Stimulated activated CD8-positive, alpha-beta memory T cell treated with anti-CD3 and anti-CD28 coated beads, Interleukin-15, amount 100 ng/mL, for 4 hours (primary cell): ENCODE data around the gene NCKIPSD.
A peak's percentile ranks its signal among the peaks of the same experiment; 100 is the strongest.

Experiments
- DNase-seq, 2 donors: peaks; one replicate each; pipeline ENCODE4 v3.0.0-alpha.2; 2020; ENCODE audit warnings: low read depth in 2 of 2

NCKIPSD gene

DNA sequence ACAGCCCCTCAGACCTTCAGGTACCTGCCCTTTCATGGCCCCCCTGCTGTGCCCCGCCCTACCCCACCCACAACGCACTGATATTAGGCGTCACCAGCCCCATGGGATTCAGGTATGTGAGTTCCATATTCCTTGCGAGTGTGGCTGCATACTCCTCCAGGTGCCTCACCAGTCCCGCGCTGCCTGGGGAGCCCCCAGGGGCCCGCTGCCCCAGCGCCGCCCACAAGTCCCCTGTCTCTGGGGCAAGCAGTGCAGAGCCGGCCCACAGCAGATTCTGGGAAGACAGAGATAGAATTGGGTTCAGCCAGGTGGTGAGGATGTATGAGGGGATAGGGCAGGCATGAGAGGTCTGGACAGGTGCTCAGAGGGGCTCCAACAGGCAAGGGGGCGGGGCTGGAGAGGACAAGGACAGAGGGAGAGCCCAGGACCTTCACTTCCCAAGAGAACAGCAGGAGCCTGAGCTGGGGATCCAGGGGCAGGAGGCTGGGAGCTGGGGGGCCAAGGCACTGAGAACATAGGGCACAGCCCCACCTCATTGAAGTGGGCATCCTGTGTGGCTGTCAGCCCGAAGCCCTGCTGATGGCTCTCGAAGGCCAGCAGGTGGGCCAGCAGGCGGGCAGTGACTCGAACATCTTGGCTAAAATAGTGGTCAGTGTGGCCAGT lies 37.4 kb downstream of the NCKIPSD start:
- DNase-seq: no peak

DNA sequence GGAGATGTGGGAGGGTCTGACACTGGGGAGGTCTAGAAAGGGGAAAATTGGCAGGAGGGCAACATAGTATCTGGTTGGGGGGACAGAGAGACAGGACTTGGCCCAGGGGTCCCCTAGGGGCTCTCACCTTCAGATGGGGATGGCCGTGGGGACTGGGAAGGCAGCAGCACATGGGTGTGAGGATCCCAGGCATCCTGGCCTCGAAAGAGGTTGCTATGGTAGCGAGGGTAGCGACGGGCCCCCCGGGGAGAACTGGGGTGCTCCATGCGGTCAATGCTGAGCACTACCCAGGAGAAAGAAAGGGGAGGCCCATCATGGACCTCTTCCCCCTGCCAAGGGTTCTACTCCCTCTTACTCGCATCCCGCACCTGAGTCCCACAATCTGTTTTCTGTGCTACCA lies 38.0 kb downstream of the NCKIPSD start:
- no peak for DNase-seq

DNA sequence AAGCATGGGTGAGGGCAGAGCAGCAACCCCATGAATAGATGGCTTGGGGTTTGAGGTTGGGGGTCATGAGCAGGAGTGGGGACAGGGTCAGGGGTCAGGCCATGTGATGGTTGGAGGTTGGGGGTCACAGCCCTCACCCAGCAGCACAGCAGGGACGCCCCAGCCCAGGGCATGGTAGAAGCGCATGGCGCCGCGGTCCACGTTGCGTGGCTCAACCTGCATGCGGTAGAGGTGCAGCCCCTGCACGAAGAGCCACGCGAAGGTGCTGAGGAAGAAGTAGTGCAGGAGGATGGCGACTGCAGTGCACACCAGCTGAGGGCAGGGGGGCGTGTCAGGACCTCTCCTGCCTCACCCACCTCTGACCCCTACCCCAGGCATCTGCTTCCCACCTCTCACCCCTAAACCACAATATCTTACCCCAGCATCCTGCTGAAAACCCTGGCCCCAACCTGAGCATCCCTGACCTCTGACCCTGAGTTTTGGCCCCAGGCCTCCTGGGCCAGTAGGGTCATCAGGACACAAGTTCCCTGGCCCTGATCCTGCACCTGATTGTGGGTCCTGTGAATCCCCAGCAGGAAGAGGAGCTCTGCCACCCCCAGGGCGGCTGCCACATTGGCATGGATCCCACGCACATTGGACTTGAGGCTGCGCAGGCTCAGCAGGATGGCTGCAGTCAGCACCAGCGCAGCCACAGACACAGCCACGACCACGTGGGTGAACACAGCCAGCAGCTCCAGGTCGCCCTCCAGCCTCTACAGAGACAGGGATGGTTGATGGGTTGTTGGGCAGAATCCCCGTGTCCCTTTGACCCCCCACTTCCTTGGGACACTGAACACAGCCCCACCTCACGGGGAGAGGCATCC lies 40.6 kb downstream of the NCKIPSD start:
- no peak for DNase-seq

DNA sequence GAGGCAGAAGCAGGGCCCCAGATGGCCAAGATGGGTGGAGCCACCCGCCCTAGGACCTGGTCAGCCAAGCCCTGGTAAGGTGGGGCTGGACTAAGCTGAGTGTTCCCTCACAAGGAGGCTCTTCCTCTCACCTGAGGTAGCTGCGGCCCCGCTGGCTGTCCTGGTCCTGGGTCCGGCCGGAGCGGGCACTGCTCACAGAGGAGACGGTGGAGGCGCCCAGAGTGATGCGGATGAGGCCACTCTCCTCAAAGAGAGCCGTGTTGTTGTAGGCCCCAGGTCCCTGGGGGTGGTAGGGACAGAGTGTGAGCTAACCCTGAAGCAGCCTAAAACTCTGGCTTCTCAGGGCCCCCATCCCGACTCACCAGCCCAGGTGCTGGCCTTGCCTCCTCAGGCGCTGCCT lies 43.1 kb downstream of the NCKIPSD start:
- no peak for DNase-seq

DNA sequence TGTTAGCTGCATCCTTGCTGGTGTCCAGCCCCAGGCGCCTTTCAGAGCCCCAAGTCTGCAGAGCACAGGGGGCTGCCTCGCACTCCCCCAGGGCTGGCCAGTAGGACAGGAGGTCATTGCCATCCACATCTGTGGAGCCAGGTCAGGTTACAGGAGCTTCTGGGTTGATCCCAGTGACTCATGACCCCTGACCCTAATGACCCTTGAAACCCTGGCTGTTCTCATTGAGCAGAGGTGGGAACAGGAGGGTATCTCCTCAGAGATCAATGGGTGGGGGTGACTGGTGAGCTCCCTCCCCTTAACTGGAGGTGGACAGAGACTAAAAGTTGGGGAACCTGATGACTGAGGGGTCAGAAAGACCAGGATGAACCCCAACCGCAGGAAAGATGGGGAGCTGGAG lies 44.3 kb downstream of the NCKIPSD start:
- no peak for DNase-seq

DNA sequence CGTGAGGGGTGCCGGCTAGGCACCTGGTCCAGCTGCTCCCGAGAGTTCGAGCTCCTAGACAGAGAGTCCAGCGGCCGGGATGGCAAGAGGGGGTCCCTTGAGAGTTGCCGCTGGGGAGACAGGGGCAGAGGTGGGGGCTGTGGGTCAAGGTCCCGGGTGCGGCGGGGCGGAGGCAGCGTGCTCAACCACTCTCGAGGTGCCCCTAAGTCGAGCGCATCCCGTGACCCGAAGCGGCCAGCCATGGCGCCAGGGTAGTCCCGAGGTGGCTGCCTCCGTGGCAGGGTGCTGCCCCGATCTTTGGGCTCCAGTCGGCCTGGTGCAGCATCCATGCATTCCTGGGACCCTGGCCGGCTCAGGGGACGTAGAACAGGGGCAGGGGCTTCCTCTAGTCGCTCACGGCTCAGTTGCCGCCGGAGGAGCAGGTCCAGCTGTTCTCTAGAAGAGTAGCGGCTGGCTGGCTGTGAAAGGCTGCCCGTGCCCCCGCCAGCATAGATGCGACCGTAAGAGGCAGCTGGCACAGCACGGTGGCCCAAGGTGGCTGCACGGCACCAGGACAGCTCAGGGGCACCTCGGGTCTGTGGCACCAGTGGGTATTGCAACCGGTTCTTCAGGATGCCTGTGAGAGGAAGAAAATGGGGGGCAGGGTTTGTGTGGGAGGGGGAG lies 45.6 kb downstream of the NCKIPSD start:
- DNase-seq: no peak

DNA sequence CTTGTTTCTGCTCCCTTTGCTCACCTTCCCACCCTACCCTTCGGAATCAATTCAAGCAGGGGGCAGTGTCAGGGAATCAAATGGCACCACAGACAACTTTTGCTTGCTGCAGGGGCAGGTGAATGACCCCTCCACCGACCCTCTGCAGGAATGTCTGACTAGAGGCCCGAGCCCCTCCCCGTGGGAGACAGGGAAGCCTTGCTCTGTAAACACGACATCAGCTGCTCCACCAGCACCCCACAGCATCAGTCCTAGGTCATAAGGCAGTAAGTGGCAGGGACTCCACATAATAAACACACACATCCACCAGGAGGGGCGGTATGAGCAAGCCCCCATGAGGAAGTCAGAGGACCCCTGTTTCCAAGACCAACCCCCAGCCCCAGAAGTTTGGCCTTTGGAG lies 48.4 kb downstream of the NCKIPSD start:
- DNase-seq: no peak

DNA sequence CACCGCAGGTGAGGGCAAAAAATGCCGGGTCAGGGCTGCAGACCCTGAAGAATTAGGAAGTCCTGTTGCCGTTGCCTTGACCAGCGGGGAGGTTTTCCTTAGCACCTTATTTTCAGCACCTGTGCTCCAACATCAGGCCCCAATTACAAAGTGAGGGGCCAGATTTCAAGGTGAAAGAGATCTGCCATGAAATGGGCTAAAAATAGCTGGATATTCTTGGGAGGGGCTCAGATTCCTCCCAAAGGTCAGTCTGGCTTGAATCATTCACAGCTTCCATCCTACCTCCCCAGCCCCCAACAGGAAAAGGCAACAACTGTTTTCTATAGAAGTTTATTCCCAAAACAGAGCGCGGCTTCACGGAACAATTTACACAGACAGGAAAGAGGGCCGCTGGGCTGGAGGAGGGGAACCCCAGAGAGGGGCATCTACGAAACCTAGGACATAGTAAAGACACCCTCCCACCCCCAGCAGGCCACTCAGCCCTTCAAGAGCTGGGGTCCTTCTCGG lies 49.5 kb downstream of the NCKIPSD start:
- no peak for DNase-seq

DNA sequence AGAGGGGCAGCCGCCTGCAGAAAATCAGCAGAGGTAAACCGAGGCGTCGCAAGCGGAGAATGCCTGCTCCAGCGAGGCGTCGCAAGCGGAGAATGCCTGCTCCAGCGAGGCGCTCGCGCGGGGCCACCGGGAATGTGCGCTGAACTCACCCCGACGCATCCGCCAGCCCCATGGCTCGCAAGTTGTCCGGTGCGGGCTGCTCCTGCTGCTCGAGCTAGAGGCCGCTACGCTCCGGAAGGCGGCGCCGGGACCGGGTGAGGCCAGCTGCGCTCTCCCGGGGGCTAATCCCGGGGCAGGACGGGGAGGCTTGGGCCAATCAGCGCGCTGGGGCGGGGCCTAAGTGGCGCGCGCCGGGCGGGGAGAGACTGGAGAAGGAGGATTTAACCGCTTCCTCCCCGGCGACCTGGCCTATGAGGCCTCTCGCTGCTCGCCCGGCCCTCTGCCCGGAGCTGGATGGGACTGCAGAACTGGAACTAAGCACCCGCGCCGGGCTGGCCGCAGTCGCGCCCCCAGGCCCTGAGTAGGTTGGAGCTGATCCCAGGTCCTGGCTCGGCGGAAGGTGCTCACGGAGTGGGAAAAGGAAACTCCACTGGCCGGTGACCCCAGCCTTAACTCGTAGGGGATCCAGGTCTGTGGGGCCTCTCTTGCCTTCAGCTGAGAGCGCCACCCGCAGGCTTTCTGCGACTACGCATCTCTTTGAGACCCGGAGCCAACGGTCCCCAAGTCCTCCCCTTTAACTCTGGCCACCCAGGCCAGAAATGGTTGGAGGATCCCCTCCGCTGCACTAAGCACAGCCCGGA lies 50.3 kb downstream of the NCKIPSD start, which contains the start of gene SLC26A6:
TSS of gene SLC26A6 (minus strand) at position 240 of the 800 bp plus-strand sequence. CDS start at position 172, 68 bp downstream.
- peak; percentile 83 to 84 for DNase-seq

DNA sequence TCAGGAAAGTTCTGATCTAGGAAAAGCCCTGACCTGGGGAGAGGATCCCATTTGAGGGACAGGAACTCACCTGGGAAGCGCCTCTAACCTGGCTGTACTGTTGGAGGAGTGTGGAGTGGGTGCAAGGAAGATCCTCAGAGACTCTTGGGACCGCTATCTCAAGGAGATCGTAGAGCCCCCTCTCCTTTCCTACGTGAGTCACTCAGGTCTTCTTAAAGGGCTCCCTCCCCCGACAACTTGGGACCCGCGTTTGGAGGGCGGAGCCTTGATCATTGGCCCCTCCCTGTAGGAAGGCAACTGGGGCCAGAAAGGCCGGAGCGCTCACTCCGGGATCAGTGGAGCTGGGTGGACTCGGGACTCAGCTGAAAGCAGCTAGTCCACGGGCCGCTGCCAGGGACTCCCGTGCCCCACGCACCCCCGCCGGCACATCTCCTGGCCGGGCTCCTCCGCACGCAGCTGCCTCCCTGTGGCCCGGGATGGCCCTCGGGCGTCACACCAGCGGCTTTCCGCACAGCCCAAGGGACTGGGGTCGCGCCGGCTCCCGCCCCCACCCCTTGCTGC lies 51.0 kb downstream of the NCKIPSD start:
- DNase-seq: peak; percentile 24 to 51

DNA sequence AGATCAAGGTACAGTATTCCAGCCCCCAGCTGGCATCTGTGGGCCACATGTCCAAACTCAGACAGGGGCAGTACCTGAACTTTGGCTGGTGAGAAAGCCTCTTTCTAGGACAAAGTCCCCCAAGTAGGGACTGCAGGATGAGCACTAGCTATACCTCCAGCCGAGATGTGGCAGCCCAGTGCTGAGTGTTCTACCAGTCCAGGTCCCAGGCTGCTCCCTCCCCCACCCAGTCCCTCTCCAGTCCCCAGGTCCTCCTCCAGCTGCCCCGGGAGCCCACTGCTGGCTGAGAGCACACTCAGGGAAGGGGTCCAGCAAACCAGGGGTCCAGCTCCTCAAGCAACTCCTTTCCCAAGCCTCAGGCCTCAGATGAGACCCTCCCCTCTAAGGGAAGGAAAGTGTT lies 52.0 kb downstream of the NCKIPSD start:
- no peak for DNase-seq

DNA sequence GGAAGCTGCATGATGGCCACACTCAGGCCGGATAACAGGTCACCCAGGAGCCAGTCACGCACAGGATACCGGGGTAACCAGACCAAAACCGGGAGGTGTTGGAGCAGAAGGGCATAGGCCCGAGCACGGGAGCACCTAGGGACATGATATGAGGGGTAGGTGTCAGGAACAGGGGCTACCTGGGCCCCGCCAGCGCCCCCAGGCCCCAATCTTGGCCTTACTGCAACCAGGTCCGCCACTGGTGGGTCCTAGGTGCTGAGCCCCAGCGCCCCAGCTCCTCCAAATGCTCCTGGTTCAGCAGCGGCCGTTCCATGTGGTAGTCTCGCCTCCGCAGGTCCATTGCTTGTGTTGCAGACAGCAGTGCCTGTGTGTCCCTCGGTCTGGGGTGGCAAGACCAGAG lies 52.5 kb downstream of the NCKIPSD start:
- DNase-seq: no peak

DNA sequence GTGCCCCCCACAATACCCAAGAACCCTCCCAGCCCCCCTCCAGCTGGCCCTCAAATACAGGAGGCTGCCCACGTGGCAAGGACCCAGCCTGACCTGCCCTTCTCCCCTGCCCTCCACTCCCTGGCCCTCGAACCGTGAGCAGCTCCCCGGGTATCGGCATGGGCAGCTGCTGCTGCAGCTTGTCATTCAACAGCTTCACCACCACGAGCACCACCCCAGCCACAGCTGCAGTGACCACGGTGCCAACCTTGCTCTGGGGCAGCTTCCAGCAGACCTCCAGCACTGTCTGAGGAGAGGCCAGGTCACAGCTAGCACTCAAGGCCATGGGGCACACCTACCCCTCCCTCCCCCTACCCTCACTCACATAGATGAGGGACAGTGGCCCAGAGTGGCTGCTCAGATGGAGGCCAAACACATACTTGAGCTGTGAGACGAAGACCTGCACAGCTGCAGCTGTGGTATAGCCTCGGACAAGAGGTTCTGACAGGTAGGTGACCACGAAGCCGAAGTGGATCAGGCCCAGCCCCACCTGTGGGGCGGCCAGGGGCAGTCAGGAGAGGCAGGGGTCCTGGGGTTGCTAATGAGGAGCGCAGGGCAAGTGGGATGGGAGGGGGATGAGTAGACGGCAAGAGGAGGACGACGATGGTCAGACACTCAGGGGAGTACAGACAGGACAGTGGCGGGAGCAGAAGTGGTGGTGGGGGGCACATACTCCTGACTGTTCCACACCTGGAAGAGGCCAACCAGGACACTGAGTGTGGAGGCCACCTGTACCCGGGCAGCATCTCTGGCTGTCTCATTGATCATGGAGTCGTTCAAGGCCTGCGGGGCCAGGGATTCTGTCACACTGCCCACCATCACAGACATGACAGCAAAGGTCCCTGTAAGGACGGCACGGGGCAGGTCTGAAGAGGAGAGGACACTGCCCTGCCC lies 53.9 kb downstream of the NCKIPSD start:
- no peak for DNase-seq

DNA sequence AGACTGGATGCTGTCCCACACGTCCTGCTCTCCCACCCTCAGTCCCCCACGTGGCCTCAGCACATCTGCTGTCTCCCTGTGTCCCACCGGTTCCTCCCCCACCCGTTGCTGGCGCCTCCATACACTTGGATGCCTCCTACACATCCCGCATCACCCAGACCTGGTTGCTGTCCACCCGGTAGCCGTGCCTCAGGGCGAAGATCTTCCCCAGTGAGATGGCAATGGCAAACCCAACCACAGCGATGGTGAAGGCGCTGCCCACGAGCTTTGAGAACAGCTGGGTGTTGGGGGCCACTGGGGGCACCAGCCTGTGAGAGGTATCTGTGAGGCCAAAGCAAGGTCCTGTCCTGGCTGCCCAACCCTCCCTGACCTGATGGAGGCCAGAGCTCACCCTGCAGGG lies 54.9 kb downstream of the NCKIPSD start:
- no peak for DNase-seq

DNA sequence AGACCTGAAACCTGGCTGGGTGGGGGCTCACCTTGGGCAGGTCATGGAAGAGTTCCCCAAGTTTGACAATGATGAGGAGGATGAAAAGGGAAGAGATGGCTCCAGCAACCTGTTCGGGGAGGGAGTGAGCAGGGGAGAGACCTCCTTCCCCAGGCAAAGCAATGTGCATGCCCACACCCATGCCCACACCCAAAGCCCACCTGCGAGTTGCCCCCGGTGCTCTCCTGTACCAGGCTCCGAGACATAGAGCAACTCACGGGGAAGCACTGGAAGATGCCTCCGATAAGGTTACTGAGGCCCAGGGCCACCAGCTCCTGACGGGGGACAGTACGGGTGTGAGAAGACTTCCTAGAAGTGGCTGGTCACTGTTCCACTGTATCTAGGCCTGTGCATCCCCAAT lies 55.3 kb downstream of the NCKIPSD start:
- DNase-seq: no peak

DNA sequence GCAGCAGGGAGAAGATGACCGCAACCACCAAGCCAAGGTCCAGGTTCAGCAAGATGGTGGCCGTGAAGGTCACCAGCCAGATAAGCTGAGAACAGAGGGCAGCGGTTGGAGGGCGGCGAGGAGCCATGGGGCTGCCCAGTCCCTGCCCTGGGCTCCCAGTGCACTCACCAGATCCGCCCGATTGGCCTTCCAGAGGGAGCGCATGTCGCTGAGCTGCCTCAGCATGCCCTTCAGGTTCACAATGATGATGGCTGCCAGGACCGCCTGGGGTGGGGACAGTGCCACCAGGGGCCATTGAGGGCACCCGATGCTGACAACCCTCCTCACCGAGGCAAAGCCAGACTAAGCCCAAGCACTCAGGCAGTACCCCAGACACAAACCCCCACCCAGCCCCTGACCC lies 55.8 kb downstream of the NCKIPSD start:
- DNase-seq: no peak

DNA sequence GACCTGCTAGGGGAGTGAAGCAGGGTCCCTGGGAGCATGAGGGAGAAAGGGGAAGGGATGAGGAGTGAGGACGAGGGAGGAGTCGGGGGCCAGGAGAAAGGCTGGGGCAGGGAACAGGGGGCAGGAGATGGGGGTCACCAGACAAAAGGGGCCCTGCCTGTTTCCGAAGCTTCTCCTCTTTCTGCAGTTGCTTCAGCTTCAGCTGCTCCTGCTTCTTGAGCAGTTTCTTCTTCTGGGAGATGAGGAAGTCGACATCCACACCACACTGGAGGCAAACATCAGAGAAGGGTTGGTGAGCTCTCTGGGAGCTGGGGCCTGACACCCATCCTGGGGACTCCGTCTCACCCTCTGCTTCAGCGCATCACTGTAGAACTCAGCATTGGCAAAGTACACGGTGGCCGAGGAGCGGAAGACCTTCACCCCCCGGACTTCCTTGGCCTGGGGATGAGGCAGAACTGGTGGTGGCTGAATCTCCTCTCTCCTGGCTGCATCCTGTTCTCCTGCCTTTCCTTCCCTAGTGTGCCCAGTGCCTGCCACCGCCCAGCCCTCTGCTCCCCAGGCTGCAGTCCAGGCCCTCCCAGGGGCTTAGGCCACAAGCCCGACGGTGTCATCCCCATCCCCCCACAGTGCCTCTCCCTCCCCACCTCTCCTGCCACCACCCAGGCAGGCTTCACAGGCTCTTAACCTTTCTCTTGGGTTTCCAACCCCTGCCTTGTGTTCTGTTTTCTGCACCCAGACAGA lies 57.3 kb downstream of the NCKIPSD start:
- no peak for DNase-seq

DNA sequence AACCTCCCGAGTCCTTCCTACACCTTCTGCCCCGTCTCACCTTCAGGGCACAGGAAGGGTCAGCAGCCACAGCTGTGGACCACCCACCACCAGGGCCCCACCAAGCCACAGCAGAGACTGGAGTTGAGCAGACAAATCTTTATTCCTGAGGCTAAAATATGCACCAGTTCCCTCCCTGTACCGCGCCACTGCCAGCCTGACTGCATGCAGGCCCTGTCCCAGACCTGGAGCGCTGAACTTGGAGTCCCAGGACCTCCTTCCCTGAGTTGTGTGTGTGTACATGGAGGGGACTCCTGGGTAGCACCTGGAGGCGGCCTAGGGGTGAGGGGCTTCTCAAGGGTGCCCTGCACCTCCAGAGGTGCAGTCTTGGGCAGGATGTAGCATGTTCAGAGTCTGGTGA lies 60.1 kb downstream of the NCKIPSD start:
- no peak for DNase-seq

DNA sequence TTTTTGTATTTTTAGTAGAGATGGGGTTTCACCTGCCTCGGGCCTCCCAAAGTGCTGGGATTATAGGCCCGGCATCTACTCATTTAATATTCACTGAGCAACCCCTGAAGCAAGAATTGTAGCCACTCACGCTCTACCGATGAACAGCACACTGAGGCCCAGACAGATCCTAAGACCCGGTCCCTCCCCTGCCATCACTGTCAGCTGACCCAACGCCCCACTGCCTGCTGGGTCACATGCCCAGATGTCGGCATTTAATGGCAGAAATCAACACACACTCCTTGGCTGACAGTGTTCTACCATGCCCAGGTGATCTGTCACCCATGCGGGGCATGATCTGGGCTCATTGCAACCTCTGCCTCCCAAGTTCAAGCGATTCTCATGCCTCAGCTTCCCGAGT lies 60.9 kb downstream of the NCKIPSD start:
- no peak for DNase-seq
